ENCODE results near the gene RADX.

GRCh38 chrX:106698693-106699092, 86.9 kb downstream of the RADX start:
- TF ChIP-seq USF2 (IDR thresholded peaks at IDR 0.05; ENCODE audit: low read depth, low read length) (no peak), USF2 (CRISPR knock-in tag; IDR thresholded peaks at IDR 0.05; ENCODE audit: borderline replicate concordance) (no peak), SRY (CRISPR knock-in tag; IDR thresholded peaks at IDR 0.05) (no peak), POLR2AphosphoS5 (IDR thresholded peaks at IDR 0.05; ENCODE audit: low read depth, low read length) (no peak), CAMTA2 (CRISPR knock-in tag; IDR thresholded peaks at IDR 0.05; ENCODE audit: borderline replicate concordance) (no peak), E2F1 (CRISPR knock-in tag; IDR thresholded peaks at IDR 0.05) (no peak), CEBPB (IDR thresholded peaks at IDR 0.05; ENCODE audit: borderline replicate concordance, low read depth, low read length) (no peak), PHF8 (CRISPR knock-in tag; IDR thresholded peaks at IDR 0.05) (no peak), POLR2A (IDR thresholded peaks at IDR 0.05; ENCODE audit: insufficient read depth in 1 of 2, low read depth in 2 of 2, low read length in 2 of 2) (no peak)
